ENCODE data around the gene ZSCAN31.

GRCh38 chr6:28280595-28281287, 55.2 kb downstream of the ZSCAN31 start:
- no peak for TF ChIP-seq POLR2AphosphoS5 (IDR thresholded peaks at IDR 0.05; ENCODE audit: low read depth, low read length)
- no peak for TF ChIP-seq CTCF (IDR thresholded peaks at IDR 0.05 in 2 of 3, conservative IDR thresholded peaks at IDR 0.05 in 1 of 3; ENCODE audit: borderline replicate concordance in 1 of 3, insufficient read depth in 1 of 3, low read depth in 2 of 3, low read length in 2 of 3)
- no peak for TF ChIP-seq REST (IDR thresholded peaks at IDR 0.05; ENCODE audit: low read depth)
- TF ChIP-seq SP1 (IDR thresholded peaks at IDR 0.05; ENCODE audit: low read depth): no peak
- no peak for TF ChIP-seq POLR2A (IDR thresholded peaks at IDR 0.05; ENCODE audit: borderline replicate concordance, extremely low read depth, insufficient read depth, insufficient read length)
- TF ChIP-seq CBX3 (IDR thresholded peaks at IDR 0.05; ENCODE audit: low read depth): no peak
- TF ChIP-seq FOSL1 (IDR thresholded peaks at IDR 0.05; ENCODE audit: low read depth): no peak
- no peak for TF ChIP-seq ELF1 (IDR thresholded peaks at IDR 0.05; ENCODE audit: borderline replicate concordance, low read depth)
- TF ChIP-seq SIN3A (IDR thresholded peaks at IDR 0.05; ENCODE audit: low read depth): no peak
- no peak for TF ChIP-seq MAX (IDR thresholded peaks at IDR 0.05)
- no peak for TF ChIP-seq ZFX (IDR thresholded peaks at IDR 0.05)
